ENCODE data around the gene MPV17. TPM values are rescaled to one million over a fixed set of nuclear protein-coding genes. Genes with fewer than 3 reads are reported as not detected.
"Not testable (repeated sequence)": the region's sequence is repeated elsewhere in the genome, so short reads cannot be mapped to it uniquely, and the experiment has no call there.

MPV17 gene
- 99.4 and 124 TPM in 2 replicates for total RNA-seq (2014; rRNA removed; shearing (Covaris generic))

- DNase-seq (ENCODE audit: low read depth): peak; percentile 87
These were observed at the start of gene MPV17 for GRCh38 chr2:27322766-27323595. Gene MPV17 (minus strand): TSS chr2:27323097. CDS start chr2:27322517, 580 bp downstream.

GRCh38 chr2:27370816-27371620 is 48.1 kb upstream of the MPV17 start:
- DNase-seq (ENCODE audit: low read depth): peak; percentile 54

GRCh38 chr2:27370026-27370815 is 47.3 kb upstream of the MPV17 start, which contains the start of the genes EIF2B4 and SNX17:
Gene EIF2B4 (minus strand): TSS chr2:27370338. CDS start chr2:27370314, 24 bp downstream.
Gene SNX17 (plus strand): TSS chr2:27370616. CDS start chr2:27370744, 128 bp downstream.
- peak; percentile 99 for DNase-seq (ENCODE audit: low read depth)

GRCh38 chr2:27369471-27370025 is 46.7 kb upstream of the MPV17 start:
- DNase-seq (ENCODE audit: low read depth): peak; percentile 66

- no peak for DNase-seq (ENCODE audit: low read depth)
These were observed 41.0 kb upstream of the MPV17 start for GRCh38 chr2:27363933-27364332.

- DNase-seq (ENCODE audit: low read depth): no peak
These were observed 40.0 kb upstream of the MPV17 start for GRCh38 chr2:27362678-27363420.

GRCh38 chr2:27356382-27357181 is 33.7 kb upstream of the MPV17 start, which contains the start of gene GTF3C2:
Gene GTF3C2 (minus strand): TSS chr2:27356764. CDS start chr2:27343554, 13,210 bp downstream.
- DNase-seq (ENCODE audit: low read depth): peak; percentile 96

GRCh38 chr2:27356056-27356381 is 33.1 kb upstream of the MPV17 start:
- DNase-seq (ENCODE audit: low read depth): peak; percentile 64

GRCh38 chr2:27354597-27354927 is 31.7 kb upstream of the MPV17 start:
- DNase-seq (ENCODE audit: low read depth): no peak

- peak; percentile 28 for DNase-seq (ENCODE audit: low read depth)
These were observed 31.1 kb upstream of the MPV17 start for GRCh38 chr2:27353762-27354596.

- not testable (repeated sequence) for DNase-seq (ENCODE audit: low read depth)
These were observed 30.5 kb upstream of the MPV17 start for GRCh38 chr2:27353386-27353761.

- no peak for DNase-seq (ENCODE audit: low read depth)
These were observed 29.1 kb upstream of the MPV17 start for GRCh38 chr2:27351802-27352598.

GRCh38 chr2:27350106-27350693 is 27.3 kb upstream of the MPV17 start:
- DNase-seq (ENCODE audit: low read depth): no peak

GRCh38 chr2:27347641-27348040 is 24.7 kb upstream of the MPV17 start:
- no peak for DNase-seq (ENCODE audit: low read depth)

- DNase-seq (ENCODE audit: low read depth): no peak
These were observed 13.3 kb upstream of the MPV17 start for GRCh38 chr2:27336173-27336572.

GRCh38 chr2:27335311-27335710 is 12.4 kb upstream of the MPV17 start:
- DNase-seq (ENCODE audit: low read depth): no peak

- no peak for DNase-seq (ENCODE audit: low read depth)
These were observed 1.8 kb upstream of the MPV17 start for GRCh38 chr2:27324720-27325119.
